HCT116 (cell line): Measurements from ENCODE around the gene MIA3.

Experiments
- EZH2 ChIP-seq: fragments of 200-600 bp; sonication (generic); IDR thresholded peaks from 2 replicates; pipeline ENCODE4 v1.6.1; 2017; ENCODE audit warnings: antibody characterized with exemption, mixed run types
- EZH2phosphoT487 ChIP-seq: fragments of 200-600 bp; IDR thresholded peaks from 2 replicates; pipeline ENCODE4 v1.6.1; 2018; ENCODE audit warnings: antibody characterized with exemption, borderline replicate concordance
- JUND ChIP-seq: IDR thresholded peaks from 2 replicates; pipeline ENCODE4 v1.6.1; 2012
- POLR2A ChIP-seq: IDR thresholded peaks from 2 replicates; pipeline ENCODE4 v1.7.0; 2011; ENCODE audit warnings: borderline replicate concordance; ENCODE audit not compliant: insufficient read depth, insufficient read length; ENCODE audit errors: extremely low read depth
- POLR2AphosphoS5 ChIP-seq: IDR thresholded peaks from 2 replicates; pipeline ENCODE4 v1.6.1; 2011; ENCODE audit warnings: mild to moderate bottlenecking, low read depth, low read length, moderate library complexity
- RAD21 ChIP-seq: IDR thresholded peaks from 2 replicates; pipeline ENCODE4 v1.6.1; 2012; ENCODE audit warnings: low read depth, mild to moderate bottlenecking
- SIN3A ChIP-seq: IDR thresholded peaks from 2 replicates; pipeline ENCODE4 v1.6.1; 2012; ENCODE audit warnings: low read depth
- TCF7L2 ChIP-seq: IDR thresholded peaks from 2 replicates; pipeline ENCODE4 v1.7.0; 2011; ENCODE audit warnings: borderline replicate concordance, inconsistent platforms; ENCODE audit not compliant: insufficient read depth, insufficient read length; ENCODE audit errors: extremely low read depth
- YY1 ChIP-seq: IDR thresholded peaks from 2 replicates; pipeline ENCODE4 v1.6.1; 2011; ENCODE audit warnings: low read length, low read depth, moderate library complexity, mild to moderate bottlenecking; ENCODE audit not compliant: insufficient replicate concordance; ENCODE audit errors: extremely low read depth
- TF ChIP-seq, protein P1 (sequence below), 3 experiments: fragments of 200-600 bp in 1 of 3; sonication (generic) in 1 of 3; IDR thresholded peaks in 2 of 3; conservative IDR thresholded peaks in 1 of 3; 2 replicates each; pipeline ENCODE4 v1.5.1; 2012 to 2017; ENCODE audit warnings: low read depth in 2 of 3, low read length in 2 of 3, antibody characterized with exemption in 1 of 3, borderline replicate concordance in 1 of 3, control low read depth in 1 of 3, mild to moderate bottlenecking in 1 of 3, mixed read lengths in 1 of 3, mixed run types in 1 of 3, moderate library complexity in 1 of 3; ENCODE audit not compliant: insufficient read depth in 1 of 3
- TF ChIP-seq, protein P2 (sequence below): IDR thresholded peaks from 2 replicates; pipeline ENCODE4 v1.6.1; 2012

DNA sequence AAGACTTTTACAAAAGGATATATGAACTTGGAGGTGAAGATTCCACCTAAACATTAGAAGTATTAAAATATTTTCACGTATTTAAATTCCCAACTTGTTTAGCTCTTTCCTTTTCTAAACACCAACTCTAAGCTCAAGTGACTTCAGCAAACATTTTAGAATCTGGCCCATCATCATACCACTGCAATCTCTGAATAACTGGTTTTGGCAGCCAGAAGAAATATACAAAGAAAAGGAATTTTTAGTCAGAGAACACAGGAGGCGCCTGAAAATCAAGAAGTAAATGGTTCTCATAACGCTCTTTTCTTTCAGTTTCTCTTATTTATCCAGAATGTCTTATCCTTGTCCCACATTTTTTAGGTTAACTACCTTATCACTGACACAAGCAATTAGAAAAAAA, 38.6 kb upstream of the MIA3 start:
- TF ChIP-seq SIN3A = no peak
- TF ChIP-seq EZH2 = no peak
- TF ChIP-seq JUND = no peak
- TF ChIP-seq, protein P1, sequence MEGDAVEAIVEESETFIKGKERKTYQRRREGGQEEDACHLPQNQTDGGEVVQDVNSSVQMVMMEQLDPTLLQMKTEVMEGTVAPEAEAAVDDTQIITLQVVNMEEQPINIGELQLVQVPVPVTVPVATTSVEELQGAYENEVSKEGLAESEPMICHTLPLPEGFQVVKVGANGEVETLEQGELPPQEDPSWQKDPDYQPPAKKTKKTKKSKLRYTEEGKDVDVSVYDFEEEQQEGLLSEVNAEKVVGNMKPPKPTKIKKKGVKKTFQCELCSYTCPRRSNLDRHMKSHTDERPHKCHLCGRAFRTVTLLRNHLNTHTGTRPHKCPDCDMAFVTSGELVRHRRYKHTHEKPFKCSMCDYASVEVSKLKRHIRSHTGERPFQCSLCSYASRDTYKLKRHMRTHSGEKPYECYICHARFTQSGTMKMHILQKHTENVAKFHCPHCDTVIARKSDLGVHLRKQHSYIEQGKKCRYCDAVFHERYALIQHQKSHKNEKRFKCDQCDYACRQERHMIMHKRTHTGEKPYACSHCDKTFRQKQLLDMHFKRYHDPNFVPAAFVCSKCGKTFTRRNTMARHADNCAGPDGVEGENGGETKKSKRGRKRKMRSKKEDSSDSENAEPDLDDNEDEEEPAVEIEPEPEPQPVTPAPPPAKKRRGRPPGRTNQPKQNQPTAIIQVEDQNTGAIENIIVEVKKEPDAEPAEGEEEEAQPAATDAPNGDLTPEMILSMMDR (IDR thresholded peaks at IDR 0.05 in 2 of 3, conservative IDR thresholded peaks at IDR 0.05 in 1 of 3; ENCODE audit: borderline replicate concordance in 1 of 3, insufficient read depth in 1 of 3, low read depth in 2 of 3, low read length in 2 of 3) = no peak
- no peak for TF ChIP-seq POLR2A
- TF ChIP-seq YY1 = no peak
- TF ChIP-seq POLR2AphosphoS5 = no peak
- TF ChIP-seq TCF7L2 = no peak
- TF ChIP-seq EZH2phosphoT487 = no peak
- TF ChIP-seq, protein P2, sequence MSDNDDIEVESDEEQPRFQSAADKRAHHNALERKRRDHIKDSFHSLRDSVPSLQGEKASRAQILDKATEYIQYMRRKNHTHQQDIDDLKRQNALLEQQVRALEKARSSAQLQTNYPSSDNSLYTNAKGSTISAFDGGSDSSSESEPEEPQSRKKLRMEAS = no peak
- no peak for TF ChIP-seq RAD21
